ENCODE data around the gene CAMK2G. TPM values are rescaled to one million over a fixed set of nuclear protein-coding genes. Genes with fewer than 3 reads are reported as not detected.

The CAMK2G gene
- polyA plus RNA-seq, 2 of the 4 experiments (the other 2 are of a cell fraction) = 22.6 to 25.5 TPM

- FAIRE-seq (no peak), DNase-seq (ENCODE audit: low read depth in 1 of 2, low spot score in 1 of 2) (no peak), ATAC-seq (no peak)
- peaks cover 14% of the 10 kb centered on the region; the same call in 2 of the 3 replicates for H3K4me1 ChIP-seq
- POLR2A ChIA-PET = no interaction called here
- H3K27ac ChIP-seq = no peak overlapping the region
- no peak for TF ChIP-seq RARB (CRISPR knock-in tag; IDR thresholded peaks at IDR 0.05)
- no peak for TF ChIP-seq KDM5A (IDR thresholded peaks at IDR 0.05)
- no peak for TF ChIP-seq ZNF302 (CRISPR knock-in tag; IDR thresholded peaks at IDR 0.05)
- TF ChIP-seq CEBPB (IDR thresholded peaks at IDR 0.05) = no peak
- TF ChIP-seq FOSL2 (IDR thresholded peaks at IDR 0.05) = no peak
- TF ChIP-seq FOSL2 (CRISPR knock-in tag; IDR thresholded peaks at IDR 0.05) = no peak
- TF ChIP-seq KDM1A (IDR thresholded peaks at IDR 0.05; ENCODE audit: low read depth) = no peak
- TF ChIP-seq JUNB (IDR thresholded peaks at IDR 0.05) = no peak
- TF ChIP-seq ZFP36 (IDR thresholded peaks at IDR 0.05; ENCODE audit: borderline replicate concordance, partially characterized antibody) = no peak
- no peak for TF ChIP-seq RCOR1 (IDR thresholded peaks at IDR 0.05; ENCODE audit: low read depth, low read length)
- TF ChIP-seq TP53 (CRISPR knock-in tag; IDR thresholded peaks at IDR 0.05) = no peak
- TF ChIP-seq HDAC2 (IDR thresholded peaks at IDR 0.05) = no peak
- no peak for TF ChIP-seq ZC3H11A (IDR thresholded peaks at IDR 0.05)
- no peak for TF ChIP-seq BHLHE40 (IDR thresholded peaks at IDR 0.05; ENCODE audit: low read depth, low read length)
- no peak for TF ChIP-seq HMGXB4 (CRISPR knock-in tag; IDR thresholded peaks at IDR 0.05; ENCODE audit: borderline replicate concordance)
- TF ChIP-seq NR3C1 (IDR thresholded peaks at IDR 0.05) = no peak
- no peak for TF ChIP-seq HES2 (IDR thresholded peaks at IDR 0.05)
- TF ChIP-seq HEYL (CRISPR knock-in tag; IDR thresholded peaks at IDR 0.05) = no peak
- no peak for TF ChIP-seq JUN (IDR thresholded peaks at IDR 0.05)
- no peak for TF ChIP-seq FOSB (CRISPR knock-in tag; IDR thresholded peaks at IDR 0.05)
- no peak overlapping the region for H3K4me3 ChIP-seq
- H3K9me3 ChIP-seq = no peaks in the 10 kb centered on the region
- H3K4me2 ChIP-seq = no peak overlapping the region
- CTCF ChIA-PET = interaction anchor here (0.8 to 32.3 kb wide), 4 partner anchors 10 to 73 kb away, joined by 3 to 565 read pairs (median 98); partner anchors contain the start of gene CAMK2G
- 93% methylated on average over 11 of the region's 11 CpGs for WGBS (ENCODE audit: missing lambda C conversion rate)
Observed at GRCh38 chr10:73867871-73868631, 6.3 kb downstream of the CAMK2G start.

GRCh38 chr10:73867126-73867807, 7.1 kb downstream of the CAMK2G start:
- WGBS (ENCODE audit: missing lambda C conversion rate) = 84% methylated on average over 10 of the region's 10 CpGs
- H3K4me1 ChIP-seq = peaks cover 6% of the 10 kb centered on the region; the same call in 2 of the 3 replicates
- POLR2A ChIA-PET = no interaction called here
- no peak for DNase-seq (ENCODE audit: low read depth in 1 of 2, low spot score in 1 of 2)
- no peak overlapping the region for H3K27ac ChIP-seq
- TF ChIP-seq CHD4 (IDR thresholded peaks at IDR 0.05; ENCODE audit: borderline replicate concordance) = no peak
- TF ChIP-seq NR3C1 (IDR thresholded peaks at IDR 0.05) = no peak
- TF ChIP-seq NFE2L2 (conservative IDR thresholded peaks at IDR 0.05; ENCODE audit: low read length) = no peak
- no peak for TF ChIP-seq RNF2 (IDR thresholded peaks at IDR 0.05; ENCODE audit: borderline replicate concordance, low read depth)
- no peak for TF ChIP-seq TFCP2L1 (CRISPR knock-in tag; IDR thresholded peaks at IDR 0.05)
- no peak for TF ChIP-seq RCOR1 (IDR thresholded peaks at IDR 0.05; ENCODE audit: low read depth, low read length)
- no peak for TF ChIP-seq ZNF302 (CRISPR knock-in tag; IDR thresholded peaks at IDR 0.05)
- no peak for FAIRE-seq
- CTCF ChIA-PET = interaction anchor here (0.7 to 32.3 kb wide), 5 partner anchors 9 to 195 kb away, joined by 3 to 565 read pairs (median 6); partner anchors contain the start of gene CAMK2G
- H3K4me3 ChIP-seq = no peak overlapping the region
- ATAC-seq = no peak
- H3K4me2 ChIP-seq = no peak overlapping the region
- H3K9me3 ChIP-seq = no peaks in the 10 kb centered on the region
